HCT116 (cell line): ENCODE results near the gene ZNF793. TPM values are rescaled to one million over a fixed set of nuclear protein-coding genes. Genes with fewer than 3 reads are reported as not detected.

Source experiments
- ATAC-seq: fragments of 200-7000 bp; cut with Tn5 transposase; 2 replicates; pipeline ENCODE4 v1.9.1; 2020; ENCODE audit warnings: mild to moderate bottlenecking, moderate library complexity
- BruUV-seq: library from RNA; stranded (reverse); fragments of 400-500 nt; replicated peaks from 2 replicates; lab custom pipeline; 2021; lab: Mats Ljungman, UMichigan
- CTCF ChIA-PET: fragments of 300-600 bp; sonication (Branson Sonifier 250); formaldehyde crosslinking; loops from one replicate; lab custom pipeline; 2021; ENCODE audit warnings: antibody characterized with exemption; lab: Charles Lee
- POLR2A ChIA-PET: fragments of 300-600, 350-600 bp; sonication (Branson Sonifier 250); formaldehyde crosslinking; loops from one replicate; lab custom pipeline; 2021; ENCODE audit warnings: antibody characterized with exemption; lab: Charles Lee
- RAD21 ChIA-PET, 2 experiments: fragments of 300-600 bp; sonication (Branson Sonifier 250); formaldehyde crosslinking; loops; one replicate each; lab custom pipeline; 2023; ENCODE audit warnings: low total read pairs in 2 of 2; ENCODE audit not compliant: uncharacterized antibody in 2 of 2, unreplicated experiment in 2 of 2, low non-redundant PET in 1 of 2; lab: Charles Lee
- DNase-seq: peaks from one replicate; pipeline ENCODE4 v3.0.0-alpha.2; 2010; ENCODE audit warnings: low read depth, low spot score
- H2AFZ ChIP-seq: fragments of 200-600 bp; shearing (Covaris generic), sonication (generic); 2 replicates; pipeline ENCODE4 v1.6.1; 2017; ENCODE audit warnings: low read depth, mixed run types, mixed read lengths, antibody characterized with exemption, low read length; ENCODE audit not compliant: poor library complexity, severe bottlenecking
- H3K27ac ChIP-seq: 2 replicates; pipeline ENCODE4 v1.5.1; 2012; ENCODE audit warnings: low read depth, low read length
- H3K27me3 ChIP-seq: fragments of 200-600 bp; sonication (generic); 2 replicates; pipeline ENCODE4 v1.6.1; 2016; ENCODE audit warnings: mixed run types, low read length, mixed read lengths; ENCODE audit not compliant: insufficient read depth
- H3K36me3 ChIP-seq, 2 experiments: fragments of 200-500 bp in 1 of 2; fragments of 200-600 bp in 1 of 2; sonication (Bioruptor generic) in 1 of 2; sonication (generic) in 1 of 2; 2 replicates each; pipeline versions ENCODE4 v1.5.1 to v1.6.1; 2014 to 2016; ENCODE audit warnings: low read length in 2 of 2, inconsistent platforms in 1 of 2, mixed read lengths in 1 of 2, mixed run types in 1 of 2; ENCODE audit not compliant: insufficient read depth in 2 of 2, control insufficient read depth in 1 of 2
- H3K4me1 ChIP-seq, 2 experiments: fragments of 200-600 bp in 1 of 2; sonication (generic) in 1 of 2; 2 replicates each; pipeline versions ENCODE4 v1.5.1 to v1.6.1; 2012 to 2017; ENCODE audit warnings: low read length in 2 of 2, inconsistent platforms in 1 of 2, mild to moderate bottlenecking in 1 of 2, mixed read lengths in 1 of 2, mixed run types in 1 of 2, moderate library complexity in 1 of 2; ENCODE audit not compliant: insufficient read depth in 2 of 2, control insufficient read depth in 1 of 2
- H3K4me2 ChIP-seq: fragments of 200-600 bp; sonication (generic); 2 replicates; pipeline ENCODE4 v1.6.1; 2017; ENCODE audit warnings: mixed run types, low read length, mixed read lengths
- H3K4me3 ChIP-seq, 2 experiments: fragments of 200-600 bp in 1 of 2; sonication (generic) in 1 of 2; replicated peaks in 1 of 2; 2 replicates each; pipeline ENCODE4 v1.5.1; 2011 to 2016; ENCODE audit warnings: low read length in 2 of 2, control low read depth in 1 of 2, low read depth in 1 of 2, mild to moderate bottlenecking in 1 of 2, mixed read lengths in 1 of 2, mixed run types in 1 of 2
- H3K79me2 ChIP-seq: fragments of 200-600 bp; sonication (generic); 2 replicates; pipeline ENCODE4 v1.6.1; 2017; ENCODE audit warnings: mild to moderate bottlenecking, mixed run types, low read length, moderate library complexity, mixed read lengths; ENCODE audit not compliant: insufficient read depth
- H3K9ac ChIP-seq: fragments of 200-600 bp; sonication (generic); 2 replicates; pipeline ENCODE4 v1.6.1; 2016; ENCODE audit warnings: low read length, mixed read lengths
- H3K9me2 ChIP-seq: fragments of 200-600 bp; sonication (generic), shearing (Covaris generic); 2 replicates; pipeline ENCODE4 v1.6.1; 2017; ENCODE audit warnings: mixed run types, mild to moderate bottlenecking, moderate library complexity; ENCODE audit not compliant: insufficient read depth
- H3K9me3 ChIP-seq, 2 experiments: fragments of 200-500 bp in 1 of 2; fragments of 200-600 bp in 1 of 2; sonication (Bioruptor generic) in 1 of 2; sonication (generic) in 1 of 2; 2 replicates each; pipeline ENCODE4 v1.6.1; 2014 to 2017; ENCODE audit warnings: low read length in 2 of 2, mixed read lengths in 2 of 2, inconsistent platforms in 1 of 2, low read depth in 1 of 2, mild to moderate bottlenecking in 1 of 2, mixed run types in 1 of 2, moderate library complexity in 1 of 2; ENCODE audit not compliant: control insufficient read depth in 1 of 2, insufficient read depth in 1 of 2
- H4K20me1 ChIP-seq: fragments of 200-600 bp; sonication (generic), shearing (Covaris generic); 2 replicates; pipeline ENCODE4 v1.6.1; 2017; ENCODE audit warnings: mixed run types, mild to moderate bottlenecking, moderate library complexity; ENCODE audit not compliant: insufficient read depth
- CTCF ChIP-seq, 3 experiments: fragments of 200-600 bp in 1 of 3; sonication (generic) in 1 of 3; IDR thresholded peaks in 2 of 3; conservative IDR thresholded peaks in 1 of 3; 2 replicates each; pipeline ENCODE4 v1.5.1; 2012 to 2017; ENCODE audit warnings: low read depth in 2 of 3, low read length in 2 of 3, antibody characterized with exemption in 1 of 3, borderline replicate concordance in 1 of 3, control low read depth in 1 of 3, mild to moderate bottlenecking in 1 of 3, mixed read lengths in 1 of 3, mixed run types in 1 of 3, moderate library complexity in 1 of 3; ENCODE audit not compliant: insufficient read depth in 1 of 3
- ELF1 ChIP-seq: IDR thresholded peaks from 2 replicates; pipeline ENCODE4 v1.6.1; 2012; ENCODE audit warnings: low read depth, borderline replicate concordance
- EZH2 ChIP-seq: fragments of 200-600 bp; sonication (generic); IDR thresholded peaks from 2 replicates; pipeline ENCODE4 v1.6.1; 2017; ENCODE audit warnings: antibody characterized with exemption, mixed run types
- EZH2phosphoT487 ChIP-seq: fragments of 200-600 bp; IDR thresholded peaks from 2 replicates; pipeline ENCODE4 v1.6.1; 2018; ENCODE audit warnings: antibody characterized with exemption, borderline replicate concordance
- FOSL1 ChIP-seq: IDR thresholded peaks from 2 replicates; pipeline ENCODE4 v1.6.1; 2012; ENCODE audit warnings: low read depth
- JUND ChIP-seq: IDR thresholded peaks from 2 replicates; pipeline ENCODE4 v1.6.1; 2012
- MAX ChIP-seq: IDR thresholded peaks from 2 replicates; pipeline ENCODE4 v1.6.1; 2012
- POLR2A ChIP-seq: IDR thresholded peaks from 2 replicates; pipeline ENCODE4 v1.7.0; 2011; ENCODE audit warnings: borderline replicate concordance; ENCODE audit not compliant: insufficient read depth, insufficient read length; ENCODE audit errors: extremely low read depth
- POLR2AphosphoS5 ChIP-seq: IDR thresholded peaks from 2 replicates; pipeline ENCODE4 v1.6.1; 2011; ENCODE audit warnings: mild to moderate bottlenecking, low read depth, low read length, moderate library complexity
- RAD21 ChIP-seq: IDR thresholded peaks from 2 replicates; pipeline ENCODE4 v1.6.1; 2012; ENCODE audit warnings: low read depth, mild to moderate bottlenecking
- REST ChIP-seq: IDR thresholded peaks from 2 replicates; pipeline ENCODE4 v1.6.1; 2012; ENCODE audit warnings: low read depth
- SIN3A ChIP-seq: IDR thresholded peaks from 2 replicates; pipeline ENCODE4 v1.6.1; 2012; ENCODE audit warnings: low read depth
- YY1 ChIP-seq: IDR thresholded peaks from 2 replicates; pipeline ENCODE4 v1.6.1; 2011; ENCODE audit warnings: low read length, low read depth, moderate library complexity, mild to moderate bottlenecking; ENCODE audit not compliant: insufficient replicate concordance; ENCODE audit errors: extremely low read depth
- ZBTB33 ChIP-seq: IDR thresholded peaks from 2 replicates; pipeline ENCODE4 v1.6.1; 2011; ENCODE audit warnings: mild to moderate bottlenecking, low read length, moderate library complexity; ENCODE audit not compliant: insufficient replicate concordance; ENCODE audit errors: extremely low read depth
- ZFX ChIP-seq: fragments of 450-650 bp; IDR thresholded peaks from 2 replicates; pipeline ENCODE4 v1.6.1; 2017
- intact Hi-C: fragments of 100-400 bp; cut with micrococcal nuclease; formaldehyde crosslinking; loops from 2 replicates; pipeline ENCODE4 v1.10.0; 2022
- total RNA-seq: library from RNA; stranded (reverse); gene quantifications from one replicate; pipeline ENCODE4 v1.2.1, GENCODE V29; 2021; ENCODE audit not compliant: unreplicated experiment

The ZNF793 gene
- total RNA-seq, 1 experiment from 2014 or later = not detected

- H3K36me3 ChIP-seq = no peaks in the 10 kb centered on the region
- no peak for TF ChIP-seq REST
- no peak for TF ChIP-seq MAX
- TF ChIP-seq EZH2 = no peak
- no peak for TF ChIP-seq ZFX
- no peak for TF ChIP-seq FOSL1
- TF ChIP-seq JUND = no peak
- no peak for TF ChIP-seq SIN3A
- TF ChIP-seq ELF1 = no peak
- no peak for TF ChIP-seq EZH2phosphoT487
- TF ChIP-seq POLR2A = no peak
- TF ChIP-seq CTCF (IDR thresholded peaks at IDR 0.05 in 2 of 3, conservative IDR thresholded peaks at IDR 0.05 in 1 of 3; ENCODE audit: borderline replicate concordance in 1 of 3, insufficient read depth in 1 of 3, low read depth in 2 of 3, low read length in 2 of 3) = no peak
- TF ChIP-seq RAD21 = no peak
- no peak for TF ChIP-seq POLR2AphosphoS5
- TF ChIP-seq YY1 = no peak
- no peak for TF ChIP-seq ZBTB33
Measured at GRCh38 chr19:37572203-37572602, 65.5 kb downstream of the ZNF793 start.

More at GRCh38 chr19:37572203-37572602, 65.5 kb downstream of the ZNF793 start:
- Histone ChIP-seq H3K27ac (no peak overlapping the region), H3K79me2 (no peaks in the 10 kb centered on the region), H3K4me2 (no peak overlapping the region), H3K4me1 (no peaks in the 10 kb centered on the region), H4K20me1 (no peaks in the 10 kb centered on the region), H3K27me3 (no peaks in the 10 kb centered on the region), H3K9me2 (no peaks in the 10 kb centered on the region), H2AFZ (no peak overlapping the region), H3K9ac (no peak overlapping the region), H3K9me3 (peaks cover 17 to 21% of the 10 kb centered on the region in 2 experiments; a peak in 2 of 4 replicates), H3K4me3 (no peak overlapping the region)
- ChIA-PET POLR2A (no interaction called here), RAD21 (no interaction called here), CTCF (no interaction called here)
- DNase-seq (no peak), ATAC-seq (no peak)
- BruUV-seq = no TSS peak
- intact Hi-C loops = no loop called here
